Natural killer cell (primary cell): ENCODE measurements around the gene SLC6A7. TPM values are rescaled to one million over a fixed set of nuclear protein-coding genes. Genes with fewer than 3 reads are reported as not detected.

Experiments used
- ATAC-seq, 3 donors: fragments of 150-1000 bp in 2 of 3; fragments of 200-7000 bp in 1 of 3; cut with Tn5 transposase; 1 replicate in 1 of 3; 2 replicates in 2 of 3; pipeline ENCODE4 v1.10.0; 2021; ENCODE audit warnings: mild to moderate bottlenecking in 2 of 3, moderate library complexity in 2 of 3
- DNase-seq, 2 donors: peaks; one replicate each; pipeline versions ENCODE4 v3.0.0 to v3.0.0-alpha.2; 2013 to 2021; ENCODE audit warnings: mixed read lengths in 1 of 2
- H3K27ac ChIP-seq: one replicate; pipeline ENCODE4 v1.5.1; 2013; ENCODE audit warnings: mild to moderate bottlenecking, low read length
- H3K27me3 ChIP-seq: one replicate; pipeline ENCODE4 v1.6.1; 2013; ENCODE audit warnings: low read length; ENCODE audit not compliant: control insufficient read depth, insufficient read depth
- H3K36me3 ChIP-seq: one replicate; pipeline ENCODE4 v1.6.1; 2013; ENCODE audit warnings: low read length; ENCODE audit not compliant: control insufficient read depth, insufficient read depth
- H3K4me1 ChIP-seq: one replicate; pipeline ENCODE4 v1.6.1; 2013; ENCODE audit warnings: low read length; ENCODE audit not compliant: control insufficient read depth, insufficient read depth
- H3K4me3 ChIP-seq: one replicate; pipeline ENCODE4 v1.5.1; 2013; ENCODE audit warnings: low read length
- H3K9me3 ChIP-seq: one replicate; pipeline ENCODE4 v1.6.1; 2013; ENCODE audit warnings: low read length; ENCODE audit not compliant: control insufficient read depth, insufficient read depth
- H3K27ac Mint-ChIP-seq, 2 donors: one replicate each; pipeline ENCODE4 v1.8.0; 2022; ENCODE audit warnings: mild to moderate bottlenecking in 2 of 2, mixed read lengths in 2 of 2, moderate library complexity in 1 of 2
- H3K27me3 Mint-ChIP-seq, 2 donors: one replicate each; pipeline ENCODE4 v1.8.0; 2022; ENCODE audit warnings: low read depth in 2 of 2, mixed read lengths in 2 of 2
- H3K36me3 Mint-ChIP-seq: one replicate; pipeline ENCODE4 v1.8.0; 2022; ENCODE audit warnings: mixed read lengths
- H3K4me1 Mint-ChIP-seq, 2 donors: one replicate each; pipeline ENCODE4 v1.8.0; 2022; ENCODE audit warnings: mixed read lengths in 2 of 2
- H3K4me3 Mint-ChIP-seq: one replicate; pipeline ENCODE4 v1.8.0; 2022; ENCODE audit warnings: mild to moderate bottlenecking, moderate library complexity, mixed read lengths
- H3K9me3 Mint-ChIP-seq, 2 donors: one replicate each; pipeline ENCODE4 v1.8.0; 2022; ENCODE audit warnings: mixed read lengths in 2 of 2
- CTCF ChIP-seq: fragments of 200-600 bp; IDR thresholded peaks from one replicate; pipeline ENCODE4 v1.8.0; 2022; ENCODE audit warnings: antibody characterized with exemption
- WGBS: methylation state at CpG from one replicate; pipeline ENCODE4 v1.1.7; 2013; ENCODE audit warnings: missing lambda C conversion rate; ENCODE audit not compliant: insufficient coverage; 5-methylcytosine and 5-hydroxymethylcytosine counted together
- intact Hi-C: fragments of 100-400 bp; cut with micrococcal nuclease; formaldehyde crosslinking; loops from one replicate; pipeline ENCODE4 v1.14.2; 2022
- total RNA-seq, 4 donors: library from RNA; stranded (reverse); fragments of 120-200 nt in 1 of 4; gene quantifications; one replicate each; pipeline versions ENCODE4 v1.2.3 to v1.2.4, GENCODE V29; 2013 to 2022

The SLC6A7 gene
- total RNA-seq, 3 donors from 2014 or later (not counting 1 experiment from before 2014, with no cell fraction given) = not detected

DNA sequence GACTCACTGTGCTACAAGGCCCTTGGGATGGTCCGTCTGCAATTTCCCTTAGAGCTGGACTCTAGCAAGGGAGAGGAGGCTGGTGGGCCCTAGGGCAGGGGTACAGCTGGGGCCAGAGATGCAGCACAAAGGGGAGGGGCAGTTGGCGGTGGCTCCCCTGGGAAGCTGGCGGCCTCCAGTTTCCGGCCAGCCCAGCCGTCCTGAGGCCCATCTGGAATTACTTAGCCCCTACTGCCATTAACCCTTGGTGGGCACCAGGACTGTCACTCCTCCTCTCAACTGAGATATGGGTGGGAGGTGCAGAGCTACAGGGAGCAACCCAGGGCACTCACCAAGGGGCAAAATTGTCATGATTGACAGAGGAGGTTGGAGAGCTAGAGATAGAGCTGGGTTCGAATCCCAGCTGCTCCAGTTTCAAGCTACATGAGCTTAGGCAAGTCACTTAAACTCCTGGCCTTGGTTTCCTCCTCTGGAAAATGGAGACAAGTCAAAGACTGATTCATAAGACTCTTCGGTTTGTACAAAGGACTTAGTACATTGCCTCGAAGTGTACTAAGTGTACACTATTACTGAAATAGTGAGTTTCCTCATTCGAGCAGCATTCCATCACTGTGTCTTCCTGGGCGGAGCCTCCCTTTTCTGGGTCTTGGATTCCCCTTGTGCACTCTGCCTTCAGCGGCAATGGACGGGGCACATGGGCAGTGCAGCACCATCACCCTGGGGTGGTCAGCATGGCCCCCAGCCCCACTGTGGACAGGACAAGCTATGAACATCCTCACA is 31.5 kb upstream of the SLC6A7 start:
- 81% methylated on average over 12 of the region's 12 CpGs for WGBS
- no peak for ATAC-seq
- H3K9me3 Mint-ChIP-seq = no peaks in the 10 kb centered on the region
- Histone ChIP-seq H3K36me3 (no peaks in the 10 kb centered on the region), H3K27ac (no peak overlapping the region), H3K4me3 (no peak overlapping the region), H3K9me3 (no peaks in the 10 kb centered on the region), H3K27me3 (no peaks in the 10 kb centered on the region), H3K4me1 (peaks cover 29% of the 10 kb centered on the region)
- intact Hi-C loops = no loop called here
- peaks cover 0 to 15% of the 10 kb centered on the region in 2 donors for H3K27me3 Mint-ChIP-seq
- peaks cover 23 to 42% of the 10 kb centered on the region in 2 donors for H3K4me1 Mint-ChIP-seq
- H3K36me3 Mint-ChIP-seq = no peaks in the 10 kb centered on the region
- peak overlapping the region; percentile 25 for H3K4me3 Mint-ChIP-seq
- H3K27ac Mint-ChIP-seq = no peak overlapping the region
- DNase-seq = no peak
- TF ChIP-seq CTCF = no peak

DNA sequence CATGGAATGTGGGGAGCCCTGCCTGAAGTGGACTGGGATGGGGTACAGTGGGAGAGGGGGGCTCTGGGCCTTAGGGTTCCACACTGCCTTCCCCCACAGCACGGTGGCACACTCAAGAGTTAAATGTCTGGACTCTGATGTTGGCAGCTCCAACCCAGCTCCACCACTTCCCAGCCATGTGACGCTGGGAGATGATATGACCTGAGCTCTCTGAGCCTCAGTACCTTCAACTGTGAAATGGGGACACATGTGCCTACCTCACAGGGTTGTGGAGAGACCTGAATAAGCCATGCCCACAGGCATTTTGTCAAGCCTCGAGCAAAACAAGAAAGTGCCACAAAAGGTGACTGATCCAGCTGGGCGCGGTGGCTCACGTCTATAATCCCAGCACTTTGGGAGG is 30.8 kb upstream of the SLC6A7 start:
- Histone ChIP-seq H3K4me1 (peaks cover 24% of the 10 kb centered on the region), H3K27ac (no peak overlapping the region), H3K27me3 (no peaks in the 10 kb centered on the region), H3K4me3 (no peak overlapping the region), H3K9me3 (no peaks in the 10 kb centered on the region), H3K36me3 (no peaks in the 10 kb centered on the region)
- no peaks in the 10 kb centered on the region for H3K36me3 Mint-ChIP-seq
- no peak overlapping the region for H3K27ac Mint-ChIP-seq
- whole genome bisulfite sequencing = 89% methylated on average over 6 of the region's 6 CpGs
- TF ChIP-seq CTCF = no peak
- H3K9me3 Mint-ChIP-seq = no peaks in the 10 kb centered on the region
- peaks cover 0 to 21% of the 10 kb centered on the region in 2 donors for H3K27me3 Mint-ChIP-seq
- intact Hi-C loops = no loop called here
- no peak overlapping the region for H3K4me3 Mint-ChIP-seq
- peaks cover 16 to 36% of the 10 kb centered on the region in 2 donors for H3K4me1 Mint-ChIP-seq
- ATAC-seq = no peak
- no peak for DNase-seq

GRCh38 chr5:150159741-150160179 is 30.1 kb upstream of the SLC6A7 start:
- no peak for TF ChIP-seq CTCF
- Mint-ChIP-seq H3K4me3 (no peak overlapping the region), H3K9me3 (no peaks in the 10 kb centered on the region), H3K27ac (no peak overlapping the region), H3K27me3 (peaks cover 5 to 24% of the 10 kb centered on the region in 2 donors), H3K4me1 (peaks cover 9 to 28% of the 10 kb centered on the region in 2 donors), H3K36me3 (no peaks in the 10 kb centered on the region)
- H3K36me3 ChIP-seq = no peaks in the 10 kb centered on the region
- 67% methylated on average over 5 of the region's 9 CpGs for WGBS
- peaks cover 18% of the 10 kb centered on the region for H3K4me1 ChIP-seq
- H3K4me3 ChIP-seq = no peak overlapping the region
- DNase-seq = no peak
- H3K27ac ChIP-seq = no peak overlapping the region
- ATAC-seq = no peak
- no peaks in the 10 kb centered on the region for H3K27me3 ChIP-seq
- intact Hi-C loops = no loop called here
- H3K9me3 ChIP-seq = no peaks in the 10 kb centered on the region
